Measurements from ENCODE around the gene ABR. TPM values are rescaled to one million over a fixed set of nuclear protein-coding genes. Genes with fewer than 3 reads are reported as not detected.

Gene ABR
- total and polyA plus RNA-seq, 2 of the 8 experiments (the other 6 are each of a cell fraction or from before 2014, with no cell fraction given) = 44.8 to 47.2 TPM

DNA sequence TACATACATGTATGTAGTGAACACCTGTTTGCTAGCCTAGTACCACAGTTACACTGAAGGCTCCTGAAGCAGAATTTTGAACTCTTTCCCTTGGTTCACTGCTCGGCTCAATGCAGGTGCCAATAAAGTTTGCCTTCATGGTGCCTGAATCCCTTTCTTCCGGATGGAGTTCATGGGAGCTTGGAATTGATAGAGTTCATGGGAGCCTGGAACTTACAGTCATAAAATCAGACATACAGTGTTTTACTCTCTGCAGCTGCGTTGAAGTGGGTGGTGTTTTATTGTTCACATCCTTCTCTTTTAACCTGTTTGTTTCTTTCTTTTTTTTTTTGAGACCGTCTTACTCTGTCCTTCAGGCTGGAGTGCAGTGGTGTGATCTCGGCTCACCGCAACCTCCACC, 29.2 kb upstream of the ABR start:
- Histone ChIP-seq H3K23me2 (ENCODE audit: low read depth, low read length) (no peaks in the 10 kb centered on the region), H3K9ac (replicated peaks in 1 of 4; ENCODE audit: extremely low read depth in 1 of 4, low read depth in 3 of 4, low read length in 3 of 4) (no peak overlapping the region), H2BK15ac (ENCODE audit: low read length) (no peak overlapping the region), H3K9me3 (ENCODE audit: insufficient read depth in 2 of 2, low read depth in 1 of 2, low read length in 1 of 2) (no peaks in the 10 kb centered on the region), H4K8ac (ENCODE audit: extremely low read depth, insufficient read depth, low read length) (no peak overlapping the region), H3K4me1 (replicated peaks in 1 of 4; ENCODE audit: control insufficient read depth in 3 of 4, insufficient read depth in 4 of 4, low read length in 3 of 4) (no peaks in the 10 kb centered on the region), H4K5ac (ENCODE audit: insufficient read length, low read depth, low read length) (no peak overlapping the region), H3K79me2 (ENCODE audit: control insufficient read depth in 1 of 2, insufficient read depth in 2 of 2, low read length in 2 of 2) (no peaks in the 10 kb centered on the region), H2BK120ac (replicated peaks; ENCODE audit: low read depth, low read length) (no peak overlapping the region), H3K18ac (ENCODE audit: extremely low read depth, low read length) (no peak overlapping the region), H3K23ac (ENCODE audit: insufficient read length) (no peak overlapping the region), H3K4ac (replicated peaks; ENCODE audit: insufficient read length, low read depth, low read length) (no peak overlapping the region), H2AK5ac (ENCODE audit: low read depth, low read length) (no peak overlapping the region), H3K79me1 (ENCODE audit: low read depth, low read length) (no peaks in the 10 kb centered on the region), H4K91ac (replicated peaks; ENCODE audit: insufficient read length, low read length) (no peak overlapping the region), H3K27me3 (replicated peaks in 1 of 4; ENCODE audit: control insufficient read depth in 3 of 4, extremely low read depth in 1 of 4, insufficient read depth in 3 of 4, low read length in 3 of 4) (peaks cover 0 to 4% (median 3%) of the 10 kb centered on the region in 4 experiments; a peak in 3 of 7 replicates), H3K27ac (ENCODE audit: low read depth, low read length) (no peak overlapping the region), H2BK12ac (ENCODE audit: low read depth, low read length) (no peak overlapping the region), H3K14ac (ENCODE audit: insufficient read length) (no peak overlapping the region), H2BK20ac (ENCODE audit: low read length) (no peak overlapping the region), H2AFZ (ENCODE audit: low read length) (no peak overlapping the region), H3K4me3 (ENCODE audit: extremely low read depth in 1 of 4, insufficient read depth in 2 of 4, low read depth in 3 of 4, low read length in 4 of 4) (no peak overlapping the region), H2BK5ac (ENCODE audit: low read depth, low read length) (no peak overlapping the region), H3K56ac (replicated peaks; ENCODE audit: insufficient read length, low read depth, low read length) (no peak overlapping the region), H4K20me1 (replicated peaks in 1 of 2; ENCODE audit: control insufficient read depth in 1 of 2, insufficient read depth in 2 of 2, low read length in 2 of 2) (no peaks in the 10 kb centered on the region), H3K36me3 (ENCODE audit: control insufficient read depth in 2 of 4, insufficient read depth in 4 of 4, low read length in 3 of 4) (no peaks in the 10 kb centered on the region), H3K4me2 (ENCODE audit: insufficient read depth in 1 of 2, low read depth in 2 of 2, low read length in 2 of 2) (no peak overlapping the region)
- TF ChIP-seq EZH2 (IDR thresholded peaks at IDR 0.05; ENCODE audit: low read depth, low read length, severe bottlenecking) (no peak), CBX8 (IDR thresholded peaks at IDR 0.05; ENCODE audit: borderline replicate concordance, low read depth, low read length) (no peak), NRF1 (IDR thresholded peaks at IDR 0.05; ENCODE audit: low read depth, low read length) (no peak), TAF1 (IDR thresholded peaks at IDR 0.05; ENCODE audit: low read depth, low read length) (no peak), RFX5 (IDR thresholded peaks at IDR 0.05; ENCODE audit: borderline replicate concordance, low read depth, low read length) (no peak)
- FAIRE-seq (no peak), DNase-seq (ENCODE audit: low read depth in 1 of 2, low spot score in 2 of 2) (no peak)
- WGBS, 2 experiments (ENCODE audit: extremely low coverage in 1 of 2, insufficient coverage in 1 of 2, insufficient read length in 1 of 2, insufficient replicate concordance in 2 of 2, low coverage in 1 of 2, low lambda C conversion rate in 2 of 2, missing lambda C conversion rate in 1 of 2) = 90% methylated on average over 6 of the region's 6 CpGs; no CpG with 5 or more reads in 1 of the 2 experiments
- ChIA-PET CTCF (ENCODE audit: partially characterized antibody) (interaction anchor here (1.2 kb wide), 1 partner anchor 46 kb away, joined by 3 read pairs; no protein-coding TSS in a partner anchor), POLR2A (ENCODE audit: partially characterized antibody) (no interaction called here)
